ENCODE measurements around the gene REEP2. TPM values are rescaled to one million over a fixed set of nuclear protein-coding genes. Genes with fewer than 3 reads are reported as not detected.

Gene REEP2
- total and polyA plus RNA-seq, 4 donors = 0.08 to 0.28 (median 0.12) TPM; not detected in 1

DNA sequence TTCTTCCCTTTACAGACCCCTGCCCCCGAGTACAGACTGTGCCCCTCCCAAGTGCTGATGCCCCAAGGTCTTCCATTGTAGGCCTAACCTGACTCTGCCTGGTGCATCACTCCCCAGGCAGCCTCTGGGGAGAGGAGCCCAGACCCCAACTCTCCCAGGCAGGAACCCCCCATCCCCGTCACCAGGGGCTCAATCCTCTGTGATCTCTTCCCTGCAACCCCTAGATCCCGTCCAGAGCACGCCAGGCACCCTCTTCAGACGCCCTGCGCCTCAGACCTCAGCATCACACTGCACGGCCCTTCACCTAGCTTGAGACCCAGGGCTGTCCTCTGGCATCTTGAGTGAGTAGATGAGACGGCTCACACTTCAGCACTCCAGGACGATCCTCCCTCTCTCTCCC, 20.0 kb downstream of the REEP2 start (continued):
- TF ChIP-seq, protein P1, sequence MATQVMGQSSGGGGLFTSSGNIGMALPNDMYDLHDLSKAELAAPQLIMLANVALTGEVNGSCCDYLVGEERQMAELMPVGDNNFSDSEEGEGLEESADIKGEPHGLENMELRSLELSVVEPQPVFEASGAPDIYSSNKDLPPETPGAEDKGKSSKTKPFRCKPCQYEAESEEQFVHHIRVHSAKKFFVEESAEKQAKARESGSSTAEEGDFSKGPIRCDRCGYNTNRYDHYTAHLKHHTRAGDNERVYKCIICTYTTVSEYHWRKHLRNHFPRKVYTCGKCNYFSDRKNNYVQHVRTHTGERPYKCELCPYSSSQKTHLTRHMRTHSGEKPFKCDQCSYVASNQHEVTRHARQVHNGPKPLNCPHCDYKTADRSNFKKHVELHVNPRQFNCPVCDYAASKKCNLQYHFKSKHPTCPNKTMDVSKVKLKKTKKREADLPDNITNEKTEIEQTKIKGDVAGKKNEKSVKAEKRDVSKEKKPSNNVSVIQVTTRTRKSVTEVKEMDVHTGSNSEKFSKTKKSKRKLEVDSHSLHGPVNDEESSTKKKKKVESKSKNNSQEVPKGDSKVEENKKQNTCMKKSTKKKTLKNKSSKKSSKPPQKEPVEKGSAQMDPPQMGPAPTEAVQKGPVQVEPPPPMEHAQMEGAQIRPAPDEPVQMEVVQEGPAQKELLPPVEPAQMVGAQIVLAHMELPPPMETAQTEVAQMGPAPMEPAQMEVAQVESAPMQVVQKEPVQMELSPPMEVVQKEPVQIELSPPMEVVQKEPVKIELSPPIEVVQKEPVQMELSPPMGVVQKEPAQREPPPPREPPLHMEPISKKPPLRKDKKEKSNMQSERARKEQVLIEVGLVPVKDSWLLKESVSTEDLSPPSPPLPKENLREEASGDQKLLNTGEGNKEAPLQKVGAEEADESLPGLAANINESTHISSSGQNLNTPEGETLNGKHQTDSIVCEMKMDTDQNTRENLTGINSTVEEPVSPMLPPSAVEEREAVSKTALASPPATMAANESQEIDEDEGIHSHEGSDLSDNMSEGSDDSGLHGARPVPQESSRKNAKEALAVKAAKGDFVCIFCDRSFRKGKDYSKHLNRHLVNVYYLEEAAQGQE (IDR thresholded peaks at IDR 0.05) = no peak

DNA sequence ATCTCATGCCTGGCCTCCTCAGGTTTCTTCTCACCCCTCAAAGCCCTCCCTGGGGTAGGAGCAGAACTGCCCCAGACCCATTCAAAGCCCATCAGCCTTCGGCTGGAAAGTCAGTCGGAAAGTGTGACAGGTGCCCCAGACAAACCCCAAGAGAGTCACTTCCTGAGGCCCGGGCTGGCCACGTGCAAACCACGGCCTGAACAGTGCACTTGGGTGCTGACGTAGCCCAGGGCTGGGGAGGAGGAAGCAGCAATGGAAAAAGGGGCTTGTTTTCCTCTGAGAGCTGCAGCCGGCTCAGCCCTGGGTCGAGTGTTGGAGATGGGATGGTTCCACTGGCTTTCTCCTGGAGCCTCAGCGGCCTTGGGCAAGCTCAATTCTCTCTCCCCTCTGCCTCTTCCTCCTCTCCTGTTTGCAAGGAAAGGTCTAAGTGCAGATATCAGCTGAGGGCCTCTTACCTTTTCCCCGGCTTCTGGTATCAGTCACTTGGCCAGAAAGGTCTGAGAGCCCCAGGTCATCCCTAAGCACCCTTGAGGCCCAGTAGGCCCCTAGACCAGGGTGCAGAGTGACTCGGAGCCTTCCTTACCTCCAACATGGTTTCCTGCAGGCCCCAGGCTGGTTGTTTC, 20.6 kb downstream of the REEP2 start:
- peaks cover 0 to 6% (median 5%) of the 10 kb centered on the region in 4 donors for H3K4me1 ChIP-seq (ENCODE audit: control insufficient read depth in 4 of 4, insufficient read depth in 4 of 4, low read length in 3 of 4)
- no peak overlapping the region for H3K9ac ChIP-seq (ENCODE audit: low read depth in 1 of 2, low read length in 2 of 2)
- H3K9me3 ChIP-seq (ENCODE audit: control insufficient read depth in 4 of 4, low read length in 3 of 4) = no peaks in the 10 kb centered on the region
- no peak overlapping the region for H3K4me3 ChIP-seq (ENCODE audit: low read depth in 1 of 3, low read length in 3 of 3)
- WGBS = 72% methylated on average over 11 of the region's 11 CpGs
- DNase-seq (ENCODE audit: low spot score) = no peak
- H3K27ac ChIP-seq (ENCODE audit: low read depth in 1 of 2, low read length in 2 of 2) = no peak overlapping the region
- no peaks in the 10 kb centered on the region for H3K27me3 ChIP-seq (ENCODE audit: control insufficient read depth in 4 of 4, insufficient read depth in 4 of 4, low read length in 3 of 4)
- no peaks in the 10 kb centered on the region for H3K36me3 ChIP-seq (ENCODE audit: control insufficient read depth in 4 of 4, insufficient read depth in 3 of 4, low read depth in 1 of 4, low read length in 3 of 4)
- no peak for TF ChIP-seq GABPA (IDR thresholded peaks at IDR 0.05 in 1 of 2, conservative IDR thresholded peaks at IDR 0.05 in 1 of 2)
- peak in 1 of 2 donors; percentile 9 for TF ChIP-seq JUND (IDR thresholded peaks at IDR 0.05)

DNA sequence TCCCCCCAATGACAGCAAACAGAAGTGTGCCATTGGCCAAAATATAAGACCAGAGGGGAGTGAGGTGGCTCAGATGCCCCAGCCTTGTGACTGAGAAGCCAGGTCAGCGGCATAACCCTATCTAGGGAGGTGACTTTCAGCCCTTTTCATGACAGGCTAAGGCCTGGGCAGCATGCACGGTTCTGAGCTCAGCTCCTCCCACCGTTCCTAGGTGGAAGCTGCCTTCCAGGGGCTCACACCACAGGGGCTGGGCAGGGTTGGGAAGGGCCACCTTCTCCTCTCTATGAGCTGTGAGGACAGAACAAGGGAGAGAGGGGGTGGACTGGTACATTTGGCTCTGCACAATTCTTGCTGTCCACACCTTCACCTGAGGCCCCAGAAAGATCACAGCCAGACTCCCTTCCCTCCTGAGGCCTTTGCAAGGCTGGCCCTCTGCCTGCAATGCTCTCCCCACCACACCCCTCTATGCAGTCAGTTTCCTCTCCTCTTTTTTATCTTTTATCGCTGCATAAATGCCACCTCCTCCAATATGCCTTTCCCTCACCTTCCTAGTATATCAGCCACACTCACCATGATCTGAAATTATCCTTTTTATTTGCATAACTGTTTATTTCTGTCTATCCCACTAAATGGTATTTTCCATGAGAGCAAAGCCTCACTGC, 21.3 kb downstream of the REEP2 start:
- peaks cover 0 to 6% (median 5%) of the 10 kb centered on the region in 4 donors for H3K4me1 ChIP-seq (ENCODE audit: control insufficient read depth in 4 of 4, insufficient read depth in 4 of 4, low read length in 3 of 4)
- no peak overlapping the region for H3K4me3 ChIP-seq (ENCODE audit: low read depth in 1 of 3, low read length in 3 of 3)
- H3K36me3 ChIP-seq (ENCODE audit: control insufficient read depth in 4 of 4, insufficient read depth in 3 of 4, low read depth in 1 of 4, low read length in 3 of 4) = no peaks in the 10 kb centered on the region
- WGBS = 85% methylated on average over 4 of the region's 4 CpGs
- no peak overlapping the region for H3K9ac ChIP-seq (ENCODE audit: low read depth in 1 of 2, low read length in 2 of 2)
- TF ChIP-seq HNF4A (conservative IDR thresholded peaks at IDR 0.05) = no peak
- TF ChIP-seq FOXA1 (IDR thresholded peaks at IDR 0.05) = no peak
- no peak for TF ChIP-seq ZBTB33 (IDR thresholded peaks at IDR 0.05)
- TF ChIP-seq, protein P1 (IDR thresholded peaks at IDR 0.05) = no peak
- no peak for TF ChIP-seq JUND (IDR thresholded peaks at IDR 0.05)
- no peak for TF ChIP-seq FOXA2 (IDR thresholded peaks at IDR 0.05)
- TF ChIP-seq HNF4G (IDR thresholded peaks at IDR 0.05) = no peak
- TF ChIP-seq NR2F2 (IDR thresholded peaks at IDR 0.05) = no peak
- no peak for TF ChIP-seq TAF1 (conservative IDR thresholded peaks at IDR 0.05)
- no peak for TF ChIP-seq RXRA (IDR thresholded peaks at IDR 0.05)
- no peak for TF ChIP-seq EGR1 (IDR thresholded peaks at IDR 0.05; ENCODE audit: low read depth in 2 of 2)
- no peak for TF ChIP-seq GABPA (IDR thresholded peaks at IDR 0.05 in 1 of 2, conservative IDR thresholded peaks at IDR 0.05 in 1 of 2)
- no peak for TF ChIP-seq YY1 (IDR thresholded peaks at IDR 0.05)
- no peaks in the 10 kb centered on the region for H3K27me3 ChIP-seq (ENCODE audit: control insufficient read depth in 4 of 4, insufficient read depth in 4 of 4, low read length in 3 of 4)
- H3K9me3 ChIP-seq (ENCODE audit: control insufficient read depth in 4 of 4, low read length in 3 of 4) = no peaks in the 10 kb centered on the region
- DNase-seq (ENCODE audit: low spot score) = no peak
- no peak overlapping the region for H3K27ac ChIP-seq (ENCODE audit: low read depth in 1 of 2, low read length in 2 of 2)

Data from liver (tissue), 9 donors.